Measurements from ENCODE around the gene PWP1. TPM values are rescaled to one million over a fixed set of nuclear protein-coding genes. Genes with fewer than 3 reads are reported as not detected.
A peak's percentile ranks its signal among the peaks of the same experiment; 100 is the strongest.

Gene PWP1
- total and polyA plus RNA-seq, 9 of the 15 experiments (the other 6 are each of a cell fraction or from before 2014, with no cell fraction given), result 61.6 to 401 (median 111) TPM

DNA sequence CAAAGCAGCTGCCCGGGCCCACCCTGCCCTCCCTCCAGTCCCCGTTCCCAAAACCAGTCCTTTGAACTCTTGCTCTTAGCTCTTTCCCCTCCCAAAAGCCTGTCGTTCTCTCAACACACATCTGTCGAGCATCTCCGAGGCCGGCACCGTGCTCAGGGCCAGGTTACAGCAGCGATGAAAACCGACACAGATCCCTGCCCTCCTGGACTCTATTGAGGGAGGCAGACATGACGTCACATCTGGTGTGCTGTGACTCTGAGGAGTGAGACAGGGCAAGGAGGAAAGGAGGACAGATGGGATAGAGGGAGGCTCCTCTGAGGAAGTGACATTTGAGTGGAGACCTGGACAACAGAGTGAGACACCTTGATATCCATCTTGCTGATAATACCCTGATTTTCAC lies 34.6 kb upstream of the PWP1 start:
- WGBS (ENCODE audit: insufficient coverage, low coverage, missing lambda C conversion rate), result 0% methylated on average over 10 of the region's 10 CpGs
- no peaks in the 10 kb centered on the region for H3K9me1 ChIP-seq (ENCODE audit: control insufficient read depth, insufficient read depth, low read length)
- no TSS peak for BruUV-seq (replicated peaks)
- no peak overlapping the region for H3K4me2 ChIP-seq (ENCODE audit: insufficient read depth, low read length)
- H3K36me3 ChIP-seq (ENCODE audit: control insufficient read depth, insufficient read depth, low read length), result no peaks in the 10 kb centered on the region
- intact Hi-C loops (cut with micrococcal nuclease), result no loop called here
- ATAC-seq (no peak), DNase-seq (ENCODE audit: extremely low read depth in 1 of 4, low spot score in 3 of 4) (no peak), FAIRE-seq (no peak)
- no peak overlapping the region for H2AFZ ChIP-seq (ENCODE audit: low read depth, low read length)
- H3K4me3 ChIP-seq, result no peak overlapping the region
- peaks cover 30 to 44% of the 10 kb centered on the region in 2 experiments for H3K27me3 ChIP-seq (ENCODE audit: control insufficient read depth in 2 of 2, insufficient read depth in 2 of 2, low read length in 2 of 2)
- no peaks in the 10 kb centered on the region for H3K79me2 ChIP-seq (ENCODE audit: control insufficient read depth, insufficient read depth, low read length)
- no peaks in the 10 kb centered on the region for H3K4me1 ChIP-seq (replicated peaks in 1 of 2; ENCODE audit: control insufficient read depth in 2 of 2, insufficient read depth in 2 of 2, low read length in 2 of 2)
- in situ Hi-C loops (cut with MboI), result no loop called here
- CTCF ChIA-PET (ENCODE audit: low intra/inter-chr PET ratio), result no interaction called here
- no peaks in the 10 kb centered on the region for H4K20me1 ChIP-seq (replicated peaks; ENCODE audit: control insufficient read depth, insufficient read depth, low read length)
- no peaks in the 10 kb centered on the region for H3K9me3 ChIP-seq (replicated peaks; ENCODE audit: control insufficient read depth, insufficient read depth, low read depth, low read length)
- POLR2A ChIA-PET, result no interaction called here
- no peak overlapping the region for H3K9ac ChIP-seq (ENCODE audit: insufficient read depth in 1 of 2, low read depth in 2 of 2, low read length in 2 of 2)
- TF ChIP-seq CBX3 (IDR thresholded peaks at IDR 0.05; ENCODE audit: borderline replicate concordance in 1 of 2, low read length in 2 of 2), result no peak
- no peak for TF ChIP-seq ATF1 (CRISPR knock-in tag; IDR thresholded peaks at IDR 0.05)
- TF ChIP-seq ATF1 (tag; IDR thresholded peaks at IDR 0.05), result peak; percentile 29; the same call in 1 of the 2 replicates
- H3K27ac ChIP-seq (ENCODE audit: extremely low read depth, low read depth, low read length), result no peak overlapping the region

DNA sequence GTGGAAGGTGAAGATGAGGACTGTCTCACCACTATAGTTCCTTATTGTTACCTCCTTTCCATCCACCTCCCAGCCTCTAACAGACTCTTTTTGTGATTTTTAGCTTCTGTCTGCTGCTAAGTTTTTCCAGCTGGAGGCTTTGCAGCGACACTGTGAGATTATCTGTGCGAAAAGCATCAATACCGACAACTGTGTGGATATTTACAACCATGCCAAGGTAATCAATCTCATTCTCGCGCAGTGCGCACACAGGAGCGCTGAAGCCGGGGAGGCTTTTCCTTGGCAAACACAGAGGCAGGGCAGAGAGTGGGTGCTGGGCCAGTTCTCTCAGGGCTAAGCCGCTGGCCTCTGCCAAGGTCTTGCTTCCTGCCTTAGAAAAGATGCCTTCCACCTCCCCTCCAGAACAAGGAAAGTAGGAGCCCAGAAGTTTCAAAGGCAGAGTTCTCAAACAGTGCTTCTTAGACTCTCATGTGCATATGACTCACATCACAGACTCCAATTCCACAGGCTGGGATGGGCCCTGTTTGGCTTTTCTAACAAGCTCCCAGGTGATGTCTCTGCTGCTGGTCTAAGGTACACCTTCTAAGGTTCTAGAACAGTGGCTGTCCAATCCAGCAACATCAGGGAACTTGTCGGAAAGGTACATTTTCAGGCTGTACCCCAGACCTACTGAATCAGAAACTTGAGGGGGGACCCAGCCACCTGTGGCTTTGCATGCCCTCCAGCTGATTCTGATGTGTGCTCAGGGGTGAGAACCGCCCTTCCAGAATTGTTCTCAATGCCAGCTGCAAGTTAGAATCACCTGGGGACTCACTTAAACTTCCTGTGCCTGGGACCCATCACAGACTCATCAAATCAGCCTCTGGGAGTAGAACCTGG lies 33.8 kb upstream of the PWP1 start:
- POLR2A ChIA-PET, result no interaction called here
- no peaks in the 10 kb centered on the region for H4K20me1 ChIP-seq (replicated peaks; ENCODE audit: control insufficient read depth, insufficient read depth, low read length)
- H3K4me3 ChIP-seq, result no peak overlapping the region
- no peak overlapping the region for H2AFZ ChIP-seq (ENCODE audit: low read depth, low read length)
- no peak for DNase-seq (ENCODE audit: extremely low read depth in 1 of 4, low spot score in 3 of 4)
- ATAC-seq, result no peak
- under 1% methylated on average over 11 of the region's 11 CpGs for WGBS (ENCODE audit: insufficient coverage, low coverage, missing lambda C conversion rate)
- CTCF ChIA-PET (ENCODE audit: low intra/inter-chr PET ratio), result no interaction called here
- intact Hi-C loops (cut with micrococcal nuclease) (no loop called here), in situ Hi-C loops (cut with MboI) (no loop called here)
- no peak overlapping the region for H3K9ac ChIP-seq (ENCODE audit: insufficient read depth in 1 of 2, low read depth in 2 of 2, low read length in 2 of 2)
- H3K36me3 ChIP-seq (ENCODE audit: control insufficient read depth, insufficient read depth, low read length), result no peaks in the 10 kb centered on the region
- no peak overlapping the region for H3K27ac ChIP-seq (ENCODE audit: extremely low read depth, low read depth, low read length)
- H3K9me1 ChIP-seq (ENCODE audit: control insufficient read depth, insufficient read depth, low read length), result no peaks in the 10 kb centered on the region
- H3K9me3 ChIP-seq (replicated peaks; ENCODE audit: control insufficient read depth, insufficient read depth, low read depth, low read length), result no peaks in the 10 kb centered on the region
- H3K4me2 ChIP-seq (ENCODE audit: insufficient read depth, low read length), result no peak overlapping the region
- no peaks in the 10 kb centered on the region for H3K4me1 ChIP-seq (replicated peaks in 1 of 2; ENCODE audit: control insufficient read depth in 2 of 2, insufficient read depth in 2 of 2, low read length in 2 of 2)
- peaks cover 22 to 38% of the 10 kb centered on the region in 2 experiments for H3K27me3 ChIP-seq (ENCODE audit: control insufficient read depth in 2 of 2, insufficient read depth in 2 of 2, low read length in 2 of 2)
- BruUV-seq (replicated peaks), result no TSS peak
- FAIRE-seq, result no peak
- no peaks in the 10 kb centered on the region for H3K79me2 ChIP-seq (ENCODE audit: control insufficient read depth, insufficient read depth, low read length)
- no peak for TF ChIP-seq ZNF77 (CRISPR knock-in tag; IDR thresholded peaks at IDR 0.05)
- no peak for TF ChIP-seq GATAD2A (IDR thresholded peaks at IDR 0.05)
- no peak for TF ChIP-seq POLR3A (IDR thresholded peaks at IDR 0.05; ENCODE audit: borderline replicate concordance, extremely low read depth, insufficient read depth, insufficient read length)
- TF ChIP-seq WHSC1 (IDR thresholded peaks at IDR 0.05; ENCODE audit: low read length), result no peak
- no peak for TF ChIP-seq NR2C2 (CRISPR knock-in tag; IDR thresholded peaks at IDR 0.05)
- TF ChIP-seq NR2C2 (tag; IDR thresholded peaks at IDR 0.05), result no peak
- no peak for TF ChIP-seq ZFX (CRISPR knock-in tag; IDR thresholded peaks at IDR 0.05)
- no peak for TF ChIP-seq ZNF12 (CRISPR knock-in tag; IDR thresholded peaks at IDR 0.05)
- TF ChIP-seq ETV6 (IDR thresholded peaks at IDR 0.05; ENCODE audit: borderline replicate concordance in 1 of 2, low read depth in 2 of 2, low read length in 1 of 2), result no peak
- TF ChIP-seq ETV6 (CRISPR knock-in tag; IDR thresholded peaks at IDR 0.05; ENCODE audit: borderline replicate concordance), result no peak
- no peak for TF ChIP-seq KDM2B (CRISPR knock-in tag; IDR thresholded peaks at IDR 0.05)
- TF ChIP-seq MBD2 (IDR thresholded peaks at IDR 0.05; ENCODE audit: borderline replicate concordance, low read depth), result no peak
